Measurements from ENCODE around the gene ATP4A.

ATP4A gene

DNA sequence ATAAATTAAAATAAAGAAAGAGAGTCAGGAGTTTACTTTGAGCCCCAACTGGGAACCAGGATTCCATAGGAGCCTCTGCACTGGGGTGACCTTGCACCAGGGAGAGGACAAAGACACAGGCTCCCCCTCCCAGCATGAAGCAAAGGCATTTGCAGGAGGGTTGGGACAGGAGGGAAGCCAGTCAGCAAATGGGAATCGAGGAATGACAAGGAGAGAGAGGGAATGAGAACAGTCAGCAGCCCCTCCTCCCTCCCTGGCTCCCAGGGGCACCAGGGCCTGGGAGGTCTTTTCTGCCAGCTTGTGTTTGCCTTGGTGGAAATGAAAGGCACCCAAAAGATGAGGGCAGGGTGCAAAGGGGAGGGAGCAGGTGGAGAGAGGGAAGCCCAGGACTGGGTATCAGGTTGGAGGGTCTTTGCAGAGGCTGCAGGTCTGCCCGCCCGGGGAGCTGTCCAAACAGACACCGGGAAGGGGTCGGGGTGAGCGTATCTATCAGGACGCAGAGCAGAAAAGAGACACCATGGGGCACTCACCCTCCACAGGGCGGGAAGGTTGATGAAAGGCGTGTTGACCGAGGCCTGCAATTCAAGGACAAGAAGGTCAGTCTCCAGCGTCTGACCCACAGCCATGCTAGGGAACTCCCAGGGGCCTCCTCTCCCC is 39.1 kb downstream of the ATP4A start:
- no peak for DNase-seq (ENCODE audit: low read depth)

DNA sequence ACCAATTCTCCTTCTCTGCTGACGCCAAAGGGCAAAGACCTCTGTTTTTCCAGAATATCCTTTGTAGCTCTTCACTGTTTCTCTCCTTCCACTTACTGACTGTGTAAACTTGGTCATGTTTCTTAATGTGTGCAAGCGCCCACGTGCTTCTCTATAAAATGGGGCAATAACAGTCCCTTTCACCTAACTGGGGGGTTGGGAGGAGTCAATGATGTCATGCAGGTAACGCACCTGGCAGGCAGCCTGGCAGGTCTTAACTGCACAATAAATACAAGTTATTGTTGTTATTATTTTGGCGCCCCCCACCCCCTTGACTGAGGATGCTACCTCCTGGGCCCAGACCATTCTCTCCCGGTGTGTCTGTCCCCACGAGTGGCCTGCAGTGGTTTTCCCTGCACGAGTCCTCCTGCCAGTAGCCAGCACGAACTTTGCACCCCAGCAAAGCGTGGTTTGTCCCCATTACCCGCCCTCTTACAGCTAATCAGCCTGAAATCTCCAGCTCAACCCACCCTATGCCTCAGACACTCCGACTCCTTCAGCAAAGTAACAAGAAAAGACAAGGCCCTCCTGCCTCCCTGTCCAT is 40.6 kb downstream of the ATP4A start:
- DNase-seq (ENCODE audit: low read depth), result no peak

DNA sequence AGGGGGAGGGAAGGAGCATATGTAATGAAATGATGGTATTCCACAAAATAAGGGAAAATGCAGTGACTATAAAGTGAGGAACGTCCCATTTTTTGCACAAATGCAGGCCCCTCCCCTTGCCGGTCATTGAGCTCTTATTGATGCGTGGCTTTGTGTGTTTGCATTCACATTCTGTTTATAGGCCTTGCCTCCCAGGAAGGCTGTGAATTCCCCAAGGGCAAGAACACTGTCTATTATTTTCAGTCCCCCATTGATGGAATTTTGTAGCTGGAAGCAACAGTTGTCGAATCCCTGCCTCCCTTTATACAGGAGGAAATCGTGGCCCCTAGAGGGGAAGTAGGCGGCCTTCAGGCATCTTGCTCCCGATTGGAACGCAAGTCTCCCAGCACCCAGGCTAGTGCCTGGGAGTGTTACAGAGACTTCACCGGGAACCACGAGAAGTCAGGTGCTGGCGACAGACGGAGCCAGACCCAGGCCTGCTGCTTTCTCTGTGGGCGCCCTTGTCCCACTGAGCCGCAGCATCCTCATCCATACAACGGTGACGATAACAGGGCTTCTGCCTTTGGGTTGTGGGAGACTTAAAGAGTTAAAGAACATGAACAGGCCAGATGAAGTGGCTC is 42.2 kb downstream of the ATP4A start:
- DNase-seq (ENCODE audit: low read depth), result no peak

DNA sequence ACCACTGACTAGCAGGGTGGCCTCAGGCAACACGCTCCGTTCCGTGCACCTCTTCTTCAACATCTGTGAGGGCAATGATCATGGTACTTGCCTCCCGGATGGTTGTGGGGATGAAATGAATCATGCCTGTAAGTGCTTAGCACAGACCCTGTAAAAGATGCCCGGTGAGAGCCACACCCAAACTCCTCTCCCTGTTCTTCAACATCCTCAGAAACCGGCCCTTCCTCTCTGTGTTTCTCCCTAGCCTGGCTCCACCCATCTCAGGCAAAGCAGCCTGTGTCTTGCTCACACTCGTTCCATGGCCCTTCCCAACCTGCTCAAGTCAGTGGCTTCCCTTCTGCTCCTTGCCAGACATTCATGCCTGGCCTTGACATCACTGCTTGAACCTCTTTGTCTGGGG is 44.2 kb downstream of the ATP4A start:
- DNase-seq (ENCODE audit: low read depth), result peak; percentile 53

DNA sequence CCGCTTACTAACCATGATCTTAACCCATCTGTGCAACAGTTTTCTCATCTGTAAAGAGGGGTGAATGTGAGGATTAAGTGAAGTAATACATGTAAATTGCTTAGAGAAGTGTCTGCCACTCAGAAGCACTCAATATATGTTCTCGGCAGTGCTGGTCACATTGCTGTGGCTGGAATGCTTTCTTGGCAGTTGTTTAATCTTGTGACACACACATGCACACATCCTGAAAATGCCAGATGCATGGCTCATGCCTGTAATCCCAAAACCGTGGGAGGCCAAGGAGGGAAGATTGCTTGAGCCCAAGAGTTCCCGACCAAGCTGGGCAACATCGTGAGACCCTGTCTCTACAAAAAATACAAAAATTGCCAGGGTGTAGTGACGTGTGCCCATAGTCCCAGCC is 45.1 kb downstream of the ATP4A start:
- peak; percentile 94 for DNase-seq (ENCODE audit: low read depth)

DNA sequence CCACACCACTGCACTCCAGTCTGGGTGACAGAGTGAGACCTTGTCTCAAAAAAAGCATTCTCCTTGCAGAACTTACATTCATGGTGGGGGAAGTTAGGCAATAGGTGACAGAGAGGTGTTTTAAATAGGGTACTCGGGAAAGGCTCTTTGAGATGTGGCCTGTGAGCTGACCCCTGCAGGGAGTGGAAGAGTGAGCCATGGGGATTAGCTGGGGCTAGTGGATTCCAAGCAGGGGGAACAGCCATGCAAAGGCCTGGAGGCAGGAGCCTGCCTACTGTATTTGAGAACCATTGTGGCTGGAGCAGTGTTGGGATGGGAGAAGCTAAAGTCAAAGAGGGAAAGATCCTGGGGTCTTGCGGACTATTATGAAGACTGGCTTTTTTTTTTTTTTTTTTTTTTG is 46.1 kb downstream of the ATP4A start:
- DNase-seq (ENCODE audit: low read depth), result no peak

DNA sequence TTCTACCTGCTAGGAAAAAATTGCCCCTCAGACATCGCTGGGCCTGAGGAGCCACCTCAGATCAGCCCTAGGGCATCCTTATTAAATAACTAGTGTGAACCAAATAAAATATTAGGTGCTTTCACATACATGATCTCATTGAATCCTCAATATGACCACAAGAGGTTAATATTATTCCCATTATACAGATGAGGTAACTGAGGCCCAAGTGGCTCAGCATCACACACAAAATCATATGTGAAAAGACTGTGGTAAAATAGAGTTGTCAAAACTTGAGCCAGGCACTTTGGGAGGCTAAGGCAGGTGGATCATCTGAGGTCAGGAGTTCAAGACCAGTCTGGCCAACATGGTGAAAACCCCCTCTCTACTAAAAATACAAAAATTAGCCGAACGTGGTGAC is 47.1 kb downstream of the ATP4A start:
- no peak for DNase-seq (ENCODE audit: low read depth)

DNA sequence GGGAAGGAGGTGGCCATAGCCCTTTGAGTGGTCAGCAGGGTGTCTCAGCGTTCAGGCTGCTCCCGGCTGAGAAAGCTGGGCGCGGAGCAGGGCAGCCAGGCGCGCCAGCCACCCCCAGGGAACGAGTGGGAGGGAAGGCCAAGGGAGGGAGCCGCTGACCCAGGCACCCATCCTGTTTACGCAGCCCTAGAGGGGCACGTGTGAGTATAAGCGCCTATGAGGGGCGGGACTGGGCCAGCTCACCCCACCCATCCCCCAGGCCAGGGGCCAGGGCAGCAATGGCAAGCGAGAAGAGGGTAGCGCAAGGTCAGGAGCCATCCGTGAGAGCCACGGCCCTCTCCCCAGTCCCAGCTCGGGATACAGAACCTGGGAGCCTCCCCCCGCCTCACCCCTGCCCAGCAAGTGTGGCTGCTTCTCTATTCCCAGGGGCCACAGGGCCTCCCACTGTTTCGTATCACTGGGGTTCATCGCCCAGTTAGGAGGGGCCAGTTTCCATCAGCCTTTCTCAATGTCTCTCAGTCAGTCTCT is 49.1 kb downstream of the ATP4A start:
- peak; percentile 55 for DNase-seq (ENCODE audit: low read depth)

DNA sequence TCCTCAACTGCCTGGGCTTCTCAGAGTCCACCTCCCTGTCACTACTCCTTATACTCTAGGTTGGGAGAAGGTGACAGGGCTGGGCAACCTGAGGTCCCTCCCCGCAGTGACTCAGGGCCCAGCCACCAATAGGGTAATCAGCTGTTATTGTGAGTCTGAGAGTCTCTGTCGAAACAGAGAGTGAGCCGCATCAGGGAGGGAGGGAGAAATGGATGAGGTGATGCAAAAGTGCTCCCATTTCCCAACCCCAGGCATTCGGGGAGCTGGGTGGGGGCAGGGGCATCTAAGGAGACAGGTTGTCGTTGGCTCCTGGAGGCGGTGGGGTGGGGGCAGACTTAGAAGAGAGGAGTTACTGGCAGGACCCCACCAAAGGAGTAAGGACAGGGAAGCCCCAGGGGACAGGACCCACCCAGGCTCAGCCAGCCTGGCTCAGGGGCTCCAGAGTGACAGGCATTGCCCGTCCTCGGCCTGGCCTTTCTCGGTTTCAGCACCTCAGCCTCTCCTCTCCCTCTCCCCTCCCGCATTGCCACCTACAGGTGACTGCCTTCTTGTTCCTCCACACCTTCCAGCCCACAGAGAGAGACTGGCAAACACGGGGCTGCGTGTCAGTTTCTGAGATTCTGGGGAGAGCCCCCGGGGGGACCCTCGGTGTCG is 49.7 kb downstream of the ATP4A start, which contains the start of gene DMKN:
TSS of gene DMKN (minus strand) at position 22 of the 654 bp plus-strand sequence. CDS start 174 bp downstream, outside the sequence.
- DNase-seq (ENCODE audit: low read depth), result peak; percentile 65

DNA sequence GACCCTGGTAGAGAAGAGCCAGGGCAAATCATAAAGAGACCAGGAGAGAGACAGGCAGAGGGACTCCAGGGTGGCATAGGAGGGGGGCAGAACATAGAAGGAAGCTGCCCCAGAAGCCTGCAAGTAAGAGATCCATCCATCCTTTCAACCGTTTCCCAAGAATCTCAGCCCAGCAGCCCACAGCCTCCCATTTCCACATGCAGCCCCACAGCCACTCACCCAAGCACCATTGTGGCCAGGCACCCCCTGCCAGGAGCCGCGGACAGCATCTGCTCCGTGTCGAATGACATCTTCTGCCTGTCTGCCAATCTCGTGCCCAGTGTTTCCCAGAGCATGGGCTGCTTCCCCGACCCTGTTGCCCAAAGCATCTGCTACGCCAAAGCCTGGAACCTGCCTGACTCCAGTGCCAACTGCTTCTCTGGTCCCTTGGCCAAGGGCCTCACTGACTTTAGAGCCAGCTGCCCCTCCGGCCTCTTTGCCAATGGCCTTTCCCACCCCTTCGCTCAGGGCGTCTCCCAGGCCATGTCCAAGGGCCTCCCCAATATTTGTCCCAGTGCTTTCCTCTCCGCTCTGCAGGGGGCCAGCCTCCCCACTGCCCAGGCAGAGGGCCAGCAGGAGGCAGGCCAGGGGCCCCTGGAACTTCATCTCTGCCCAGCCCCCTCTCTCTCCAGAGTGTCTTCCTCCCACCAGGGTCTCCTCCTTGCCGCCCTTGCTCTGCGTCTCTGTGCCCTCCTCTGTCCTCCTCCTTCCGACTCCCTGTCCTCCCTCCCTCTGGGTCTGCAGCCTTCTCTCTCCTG is 50.4 kb downstream of the ATP4A start:
- no peak for DNase-seq (ENCODE audit: low read depth)

DNA sequence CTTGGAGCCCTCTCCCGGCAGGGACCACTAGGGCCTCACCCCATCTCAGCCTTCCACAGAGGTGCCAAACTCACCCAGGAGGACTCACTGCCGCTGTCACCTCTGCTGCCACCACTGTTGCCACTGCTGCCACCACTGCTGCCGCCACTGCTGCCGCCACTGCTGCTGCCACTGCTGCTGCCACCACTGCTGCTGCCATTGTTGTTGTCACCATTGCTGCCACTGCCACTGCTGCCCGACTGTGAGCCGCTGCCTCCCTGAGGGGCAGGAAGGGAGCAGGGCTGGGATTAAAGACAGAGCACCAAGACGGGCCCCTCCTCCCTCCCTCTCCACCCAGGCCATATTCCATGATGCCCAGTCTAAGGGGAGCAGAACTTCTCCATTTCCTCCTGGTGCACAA is 52.1 kb downstream of the ATP4A start:
- no peak for DNase-seq (ENCODE audit: low read depth)

DNA sequence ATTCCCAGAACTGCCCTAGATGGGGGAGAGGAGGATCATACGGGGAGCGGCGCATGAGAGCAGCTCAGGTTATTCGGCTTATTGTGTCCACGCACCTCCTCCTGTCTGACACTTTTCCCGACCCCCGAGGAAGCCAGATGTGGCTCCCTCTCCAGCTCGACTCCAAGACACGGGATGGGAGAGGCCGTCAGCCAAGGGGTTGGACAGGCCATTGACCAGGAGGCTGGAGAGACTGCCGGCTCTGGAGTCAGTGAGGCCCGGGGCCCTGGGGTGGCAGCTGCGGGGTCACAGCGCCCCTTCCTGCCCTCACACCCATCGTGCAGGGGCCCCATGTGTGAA is 52.9 kb downstream of the ATP4A start:
- DNase-seq (ENCODE audit: low read depth), result no peak

DNA sequence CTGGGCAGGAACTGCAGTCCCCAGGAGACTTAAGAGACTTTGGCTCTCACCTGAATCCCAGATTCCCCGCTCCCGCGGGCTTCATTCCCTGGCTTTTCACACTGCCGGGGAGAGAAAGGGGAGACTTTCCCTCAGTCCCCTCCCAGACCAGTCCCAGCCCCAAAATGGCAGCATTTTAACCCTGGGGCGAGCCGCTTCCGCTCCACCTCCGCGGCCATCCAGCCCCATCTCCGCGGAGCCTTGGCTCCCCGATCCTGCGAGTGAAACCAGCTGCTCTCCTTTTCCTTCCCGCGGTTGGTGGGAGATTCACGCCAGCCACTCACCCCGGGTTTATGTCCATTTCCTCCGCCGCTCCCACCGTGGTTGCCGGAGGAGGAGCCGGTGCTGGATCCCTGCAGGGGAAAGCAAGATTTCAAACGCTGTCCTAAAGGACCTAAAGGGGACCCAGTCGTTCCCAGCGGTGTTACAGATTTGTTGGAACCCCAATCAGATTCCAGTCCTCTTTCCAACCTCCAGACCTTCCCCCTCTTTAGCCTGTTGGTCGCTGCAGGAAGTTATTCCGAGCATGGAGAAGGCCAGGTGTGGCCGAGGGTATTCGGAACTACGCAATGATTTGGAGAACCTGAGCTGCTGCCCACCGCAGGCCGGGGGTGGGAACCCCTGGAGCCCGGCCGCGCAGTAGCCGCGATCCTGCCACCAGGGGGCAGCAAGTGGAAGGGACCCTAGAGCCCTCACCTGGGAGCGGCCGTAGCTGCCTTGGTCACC is 53.4 kb downstream of the ATP4A start:
- peak; percentile 65 for DNase-seq (ENCODE audit: low read depth)

DNA sequence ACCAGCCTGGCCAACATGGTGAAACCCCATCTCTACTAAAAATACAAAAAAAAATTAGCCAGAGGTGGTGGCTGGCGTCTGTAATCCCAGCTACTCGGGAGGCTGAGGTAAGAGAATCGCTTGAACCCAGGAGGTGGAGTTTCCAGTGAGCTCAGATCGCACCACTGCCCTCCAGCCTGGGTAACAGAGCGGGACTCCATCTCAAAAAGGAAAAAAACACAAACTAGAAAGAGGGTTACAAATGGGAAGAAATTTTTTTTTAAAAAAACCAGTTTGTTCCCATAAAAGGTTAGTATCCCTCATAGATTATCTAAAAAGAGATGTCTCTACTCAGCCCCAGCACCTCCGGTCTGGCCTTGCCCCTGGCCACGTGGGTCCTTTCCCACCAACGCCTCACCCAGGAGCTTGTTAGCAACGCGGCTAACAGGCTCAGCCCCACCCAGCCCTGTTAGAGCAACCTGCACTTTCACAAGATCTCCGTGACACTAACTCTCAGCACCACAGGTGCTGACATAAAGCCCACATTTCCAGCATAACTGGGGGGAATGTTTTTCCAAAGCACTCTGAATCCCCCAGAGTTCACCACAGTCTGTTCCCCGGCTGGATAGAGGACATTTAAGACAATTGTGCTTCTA is 54.3 kb downstream of the ATP4A start:
- DNase-seq (ENCODE audit: low read depth), result no peak

DNA sequence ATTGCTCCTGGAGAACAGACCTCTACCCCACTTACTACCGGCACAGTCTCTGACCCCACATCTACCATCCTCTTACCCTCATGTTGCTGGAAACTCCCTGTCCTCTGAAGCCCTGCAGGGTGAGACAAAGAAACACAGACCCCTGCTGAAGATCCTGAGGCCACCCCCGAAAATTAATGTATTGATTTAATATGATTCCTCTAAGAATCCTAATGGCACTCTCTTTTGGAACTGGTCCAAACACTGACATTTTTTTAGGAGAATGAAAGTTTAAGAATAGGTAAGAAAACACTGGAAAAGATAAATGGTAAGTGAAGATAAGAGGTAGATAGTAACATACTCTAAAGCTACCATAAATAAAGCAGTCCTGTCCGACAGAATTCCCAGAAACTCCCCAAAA is 55.3 kb downstream of the ATP4A start:
- no peak for DNase-seq (ENCODE audit: low read depth)

DNA sequence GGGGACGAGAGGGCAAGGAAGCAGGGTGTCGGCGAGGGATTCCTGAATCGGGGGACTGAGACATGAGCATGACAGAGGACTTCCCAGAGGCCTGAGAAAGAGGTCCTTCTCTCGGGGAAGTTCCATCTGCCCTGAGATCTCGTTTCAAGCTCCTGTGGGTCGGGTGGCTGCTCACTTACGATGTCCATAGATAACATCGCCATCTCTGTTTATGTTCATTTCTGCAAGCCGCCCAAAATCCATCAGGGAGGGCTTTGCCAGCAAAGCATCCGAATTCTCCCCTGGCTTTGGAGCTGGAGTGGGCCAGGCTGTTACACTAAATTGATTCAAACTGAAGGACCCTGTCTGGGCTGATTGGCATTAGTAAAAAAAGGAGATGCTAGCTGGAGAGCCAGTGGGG is 55.9 kb downstream of the ATP4A start:
- DNase-seq (ENCODE audit: low read depth), result no peak

DNA sequence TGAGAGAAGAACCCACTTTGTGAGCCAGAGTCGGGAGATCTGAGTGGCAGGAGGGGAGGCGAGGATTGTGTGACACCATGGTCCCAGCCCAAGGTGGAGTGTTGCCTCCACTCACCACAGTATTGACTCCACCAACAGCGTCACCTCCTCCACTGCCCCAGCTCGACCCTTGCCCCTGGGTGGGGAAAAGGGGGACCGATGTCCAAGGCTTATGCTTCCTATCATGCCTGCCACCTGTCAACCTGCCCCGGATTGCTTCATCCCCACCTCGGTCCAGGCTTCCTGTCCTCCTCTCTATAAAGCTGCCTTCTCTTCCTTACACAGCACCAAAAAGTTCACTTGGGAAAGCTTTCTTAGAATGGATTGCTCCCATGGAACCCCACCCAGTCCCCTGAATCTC is 57.4 kb downstream of the ATP4A start:
- no peak for DNase-seq (ENCODE audit: low read depth)

DNA sequence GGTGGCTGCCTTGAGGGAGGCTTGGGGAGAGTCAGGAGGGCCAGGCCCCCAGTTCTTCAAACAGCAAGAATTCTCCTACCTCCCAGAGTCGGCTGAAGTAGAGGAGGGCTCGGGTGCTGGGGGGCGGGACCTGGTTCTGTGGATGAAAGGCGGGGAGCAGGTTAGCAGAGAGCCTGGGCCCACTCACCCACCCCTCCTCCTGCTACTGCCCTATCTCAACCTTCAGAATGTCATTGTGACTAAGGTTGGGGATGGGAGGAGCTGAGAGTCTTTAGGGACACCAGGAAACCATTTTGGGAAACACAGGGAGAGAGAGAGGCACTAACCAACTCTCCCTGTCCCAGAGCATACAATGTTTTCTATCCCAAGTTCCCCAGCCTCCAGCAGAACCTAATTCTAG is 60.7 kb downstream of the ATP4A start:
- DNase-seq (ENCODE audit: low read depth), result no peak

DNA sequence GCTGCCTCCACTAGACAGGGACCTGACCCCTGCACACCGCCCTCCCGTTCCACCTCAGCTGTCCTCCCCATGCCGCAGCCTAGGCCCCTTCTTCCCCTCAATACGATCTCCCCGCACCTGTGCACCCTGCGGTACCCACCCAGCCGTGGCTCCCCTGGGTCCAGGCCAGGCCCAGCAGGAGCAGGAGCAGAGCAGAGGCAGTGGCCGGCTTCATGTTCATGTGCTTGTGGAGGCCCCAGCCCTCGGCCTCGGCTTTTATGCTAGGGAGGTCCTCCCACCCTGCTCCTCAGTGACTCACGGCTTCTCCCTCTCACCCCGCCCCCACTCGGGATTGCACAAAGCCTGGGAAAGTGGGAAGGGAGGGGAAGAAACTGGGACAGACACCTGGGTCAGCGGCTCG is 61.8 kb downstream of the ATP4A start:
- DNase-seq (ENCODE audit: low read depth), result no peak

DNA sequence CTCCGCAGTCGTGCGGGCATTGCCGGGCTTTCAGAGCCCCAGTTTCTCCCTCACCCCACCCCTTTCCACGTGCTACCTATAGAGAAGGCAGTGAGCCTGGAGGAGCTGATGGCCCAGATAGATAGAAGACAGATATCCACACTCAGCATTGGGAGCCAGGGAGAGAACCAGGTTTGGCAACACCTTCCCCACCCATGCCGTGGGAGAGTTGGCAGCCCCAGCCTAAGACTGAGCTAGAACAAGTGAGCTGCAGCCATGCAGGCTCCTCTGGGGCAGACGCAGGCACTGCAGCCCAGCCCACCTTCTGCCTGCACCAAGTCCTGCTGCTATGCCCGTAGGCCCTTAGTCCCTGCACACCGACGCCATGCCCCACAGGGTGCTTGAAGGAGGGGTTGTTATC is 62.8 kb downstream of the ATP4A start:
- no peak for DNase-seq (ENCODE audit: low read depth)
